Fibroblast of skin of scalp (primary cell): ENCODE measurements around the gene MAP3K2.
A peak's percentile ranks its signal among the peaks of the same experiment; 100 is the strongest.

ENCODE experiments used
- DNase-seq: peaks from one replicate; pipeline ENCODE4 v3.0.0-alpha.2; 2013

The MAP3K2 gene

DNA sequence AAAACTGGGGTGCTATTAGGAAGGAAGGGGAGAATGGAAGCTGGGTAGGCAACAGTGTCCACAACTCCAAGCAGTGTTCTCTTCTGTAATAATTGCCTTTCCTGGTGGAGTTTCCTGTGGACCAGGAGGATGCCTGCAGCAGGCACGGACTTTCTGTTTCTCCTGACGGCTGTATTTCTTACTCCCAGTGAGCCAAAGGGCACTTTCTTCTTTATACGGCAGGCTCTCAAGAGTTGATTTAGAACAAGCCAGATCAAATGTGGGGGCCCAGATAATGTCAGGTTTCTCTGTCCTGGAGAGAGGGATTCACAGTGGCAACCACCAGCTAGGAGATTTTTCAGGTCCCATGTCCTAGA, 17.5 kb upstream of the MAP3K2 start:
- DNase-seq = no peak

DNA sequence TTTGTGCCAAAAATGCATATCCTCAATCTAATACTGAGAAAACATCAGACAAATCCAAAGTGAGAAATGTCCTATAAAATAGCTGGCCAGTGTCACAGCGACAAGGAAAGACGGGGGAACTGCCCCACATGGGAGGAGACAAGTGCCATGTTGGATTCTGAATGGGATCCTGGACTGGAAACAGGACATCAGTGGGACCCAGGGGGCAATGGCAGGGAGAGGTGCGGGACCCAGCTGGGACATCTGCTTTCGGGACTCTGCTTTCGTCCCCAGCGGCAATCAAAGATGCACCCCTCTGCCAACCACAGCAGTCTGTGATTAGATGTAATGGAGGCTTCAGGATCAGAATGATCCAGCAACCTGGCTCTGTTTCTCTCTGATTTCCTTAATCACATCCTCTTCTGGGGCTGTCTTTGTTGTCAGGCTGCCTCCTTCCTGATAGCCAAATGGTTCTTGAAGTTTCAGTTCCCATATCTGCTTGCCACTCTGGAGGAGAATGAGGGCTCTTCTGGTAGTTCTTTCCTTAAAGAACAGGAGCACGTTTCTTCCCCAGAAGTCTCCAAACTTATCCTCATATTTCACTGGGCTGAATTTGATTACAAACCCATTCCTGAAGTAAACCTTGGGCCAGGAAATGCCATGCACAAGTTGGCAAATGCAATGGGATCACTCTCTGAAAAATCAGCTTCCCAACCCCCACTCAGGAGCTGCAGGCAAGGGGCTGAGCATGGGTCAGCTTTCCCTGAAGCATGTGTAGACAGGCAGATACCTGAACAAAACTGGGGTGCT, 16.9 kb upstream of the MAP3K2 start:
- no peak for DNase-seq

DNA sequence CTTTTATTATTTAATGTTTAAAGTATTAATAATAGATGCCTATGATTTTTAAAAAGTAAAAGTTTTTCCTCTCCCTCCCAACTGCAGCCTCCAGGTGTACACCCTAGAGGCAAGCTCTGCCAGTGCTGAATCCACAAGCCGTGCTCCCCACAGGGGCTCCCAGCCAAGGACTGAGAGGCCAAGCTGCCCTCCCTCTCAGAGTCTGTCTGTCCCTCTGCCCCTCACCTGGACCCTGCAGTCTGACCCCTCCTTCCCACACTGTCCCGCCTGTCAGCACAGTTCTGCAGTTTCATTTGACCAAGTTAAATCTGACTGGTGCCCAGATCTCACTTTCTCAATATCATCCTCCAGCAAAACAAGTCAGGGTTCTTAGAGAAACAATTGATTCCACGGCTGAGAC, 15.7 kb upstream of the MAP3K2 start:
- no peak for DNase-seq

DNA sequence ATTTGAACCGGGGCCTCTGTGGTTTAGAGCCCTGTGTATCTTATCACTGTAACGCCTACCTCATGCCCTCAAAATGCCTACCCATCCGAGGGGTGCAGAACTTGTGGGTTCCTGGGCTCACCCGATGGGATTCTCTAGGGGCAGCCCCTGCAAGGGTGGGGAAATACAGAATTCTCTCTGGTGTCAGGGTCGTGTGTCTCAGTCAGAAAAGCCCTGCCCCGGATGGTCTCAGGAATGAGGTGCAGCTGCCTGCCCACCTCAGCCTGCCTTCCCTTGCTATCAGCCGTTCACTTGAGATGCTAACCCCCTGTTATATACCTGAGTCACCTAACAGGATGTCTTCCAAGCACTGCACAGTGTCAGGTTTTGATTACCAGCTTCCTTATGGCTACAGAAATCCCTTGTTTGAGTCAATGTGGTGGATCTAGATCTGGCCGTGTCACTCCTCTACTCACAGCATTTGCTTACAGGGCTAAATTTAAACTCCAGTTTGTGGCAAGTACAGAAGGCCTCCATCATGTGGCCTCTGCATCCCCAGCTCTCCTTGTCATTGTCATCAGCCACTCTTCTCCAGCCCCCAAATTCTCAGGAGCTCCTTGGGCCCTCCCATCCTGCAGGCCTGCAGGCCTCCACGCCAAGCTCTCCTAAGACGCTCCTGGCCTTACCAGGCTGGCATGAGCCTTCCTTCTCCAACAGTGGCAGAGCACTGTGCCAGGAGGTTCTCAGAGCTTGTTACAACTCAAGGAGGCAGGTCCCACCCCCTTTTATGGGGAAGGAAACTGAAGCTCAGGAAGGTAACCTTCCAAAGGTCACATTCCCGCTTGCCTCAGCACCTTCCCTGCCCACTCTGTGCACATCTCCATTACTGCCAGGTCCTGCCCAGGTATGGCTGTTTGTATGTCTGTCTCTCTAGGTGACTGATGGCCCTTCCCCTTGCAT, 14.3 kb upstream of the MAP3K2 start:
- DNase-seq = no peak

DNA sequence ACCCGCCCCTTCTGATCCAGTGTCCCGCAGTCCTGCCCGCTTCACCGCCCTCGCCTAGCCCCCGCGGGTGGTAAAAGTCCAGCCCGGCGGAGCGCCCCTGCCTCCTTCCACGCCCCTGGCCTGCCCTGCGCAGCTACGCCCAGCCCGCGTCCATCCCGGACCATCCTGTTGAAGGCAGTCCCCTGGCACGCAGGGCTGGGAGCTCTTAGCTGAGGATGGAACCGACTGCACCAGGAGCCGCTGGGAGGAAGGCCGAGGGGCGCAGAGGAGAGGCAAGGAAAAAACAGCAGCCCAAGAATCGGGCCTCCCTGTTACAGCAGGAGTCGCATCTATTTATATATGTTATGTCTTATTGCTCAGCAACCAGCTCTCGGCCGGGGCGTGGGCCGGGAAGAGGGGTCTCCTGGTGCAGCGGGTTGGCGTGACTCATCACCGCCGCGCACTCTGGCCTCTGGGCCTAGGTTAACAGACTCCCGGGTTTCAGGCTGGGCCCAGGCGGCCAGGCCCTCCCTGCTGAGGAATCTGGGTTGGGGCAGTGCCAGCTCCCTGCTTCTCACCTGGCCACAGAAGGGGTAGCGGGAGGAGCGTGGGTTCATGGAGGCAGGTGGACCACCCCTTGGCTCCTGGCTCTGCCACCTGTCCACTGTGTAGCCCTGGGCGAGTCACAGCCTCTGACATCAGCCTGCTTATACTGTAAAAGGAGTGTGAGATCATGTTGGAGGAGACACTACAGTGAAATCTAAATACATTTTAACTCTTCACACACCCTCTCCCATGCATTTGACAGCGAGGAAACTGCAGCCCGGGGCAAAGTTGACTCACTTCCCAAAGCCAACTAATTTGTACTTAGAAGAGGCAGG, 13.4 kb upstream of the MAP3K2 start:
- no peak for DNase-seq

DNA sequence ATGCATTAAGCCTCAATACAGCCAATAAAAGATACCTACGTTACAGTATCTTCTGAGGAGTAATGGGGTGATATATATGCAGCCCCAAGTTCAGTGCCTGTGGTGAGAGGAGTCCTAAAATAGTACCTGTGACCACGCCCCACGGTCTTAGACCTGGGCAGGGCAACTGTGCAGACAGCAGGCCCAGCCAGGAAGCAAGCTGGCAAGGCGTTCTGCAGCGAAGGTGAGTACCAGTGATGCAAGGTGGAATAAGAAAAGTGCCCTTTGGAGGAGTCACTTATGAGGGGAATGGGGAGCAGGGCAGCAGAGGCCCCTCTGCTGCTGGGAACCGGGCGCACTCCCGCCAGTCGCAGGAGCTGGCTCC, 12.7 kb upstream of the MAP3K2 start:
- DNase-seq = no peak

DNA sequence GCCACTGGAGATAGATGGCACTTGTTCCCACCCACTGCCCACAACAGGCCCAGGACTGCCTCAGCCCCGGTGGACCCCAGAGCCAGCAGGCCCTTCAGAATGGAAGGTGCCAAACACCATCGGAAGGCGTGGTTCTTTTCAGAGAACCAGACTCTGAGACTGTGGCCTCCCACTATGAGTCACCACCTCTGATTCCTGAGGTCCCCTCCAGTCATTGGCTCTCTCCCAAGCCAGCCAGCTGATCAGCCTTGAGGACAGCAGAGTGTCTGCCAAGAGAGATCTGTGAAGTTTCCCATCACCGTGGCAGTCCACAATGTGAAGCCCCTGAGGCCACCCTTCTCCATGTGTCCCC, 10.4 kb upstream of the MAP3K2 start:
- DNase-seq = peak; percentile 96

DNA sequence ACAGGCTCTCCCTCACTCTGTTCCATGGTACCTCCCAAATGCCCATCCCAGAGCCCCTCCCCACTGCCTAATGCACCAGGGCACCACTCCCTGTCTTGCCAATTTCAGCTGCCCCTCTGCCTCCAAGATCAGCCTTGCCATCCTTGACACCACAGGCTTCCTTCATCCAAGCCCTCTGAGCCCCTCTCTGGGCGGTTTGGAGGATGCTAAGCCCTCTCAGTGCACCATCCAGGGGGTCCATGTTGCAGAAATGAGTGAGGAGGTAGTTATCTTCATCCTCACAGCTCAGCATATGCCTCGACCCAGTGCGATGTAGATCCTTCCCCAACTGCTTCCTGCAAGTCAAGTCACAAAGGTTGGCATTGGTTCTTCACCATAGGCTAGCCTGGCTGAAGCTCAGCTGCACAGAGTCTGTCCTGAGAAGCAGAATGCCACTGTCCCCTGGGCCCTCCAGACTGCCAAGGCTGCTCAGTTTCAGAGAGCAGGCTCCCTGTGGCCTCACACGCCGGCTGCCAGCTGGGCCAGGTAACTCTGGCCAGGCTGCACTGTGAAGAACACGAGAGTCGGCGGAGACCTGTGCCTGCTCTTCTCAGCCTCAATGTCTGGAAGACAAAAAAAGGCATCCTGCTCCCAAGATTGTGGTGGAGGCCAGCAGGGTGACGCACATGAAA, 9.9 kb upstream of the MAP3K2 start:
- no peak for DNase-seq

DNA sequence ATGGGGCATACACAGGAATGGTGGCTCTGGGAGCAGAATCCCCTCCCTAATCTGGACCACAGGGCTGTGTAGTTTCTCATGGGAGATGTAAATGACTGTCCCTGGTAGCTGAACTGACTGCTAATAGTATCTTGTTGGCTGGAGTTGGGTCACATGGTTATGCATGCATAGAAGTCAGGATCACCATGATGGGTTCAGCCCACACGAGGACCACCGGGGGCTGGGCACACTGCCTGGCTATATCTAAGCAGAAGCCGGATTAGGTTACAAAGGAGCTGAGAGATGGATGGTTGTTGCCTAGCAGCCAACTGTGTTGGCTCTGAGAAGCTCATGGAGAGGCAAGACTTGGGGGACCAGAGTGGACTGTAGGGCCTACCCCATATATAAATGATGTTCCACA, 6.7 kb upstream of the MAP3K2 start:
- DNase-seq = no peak

DNA sequence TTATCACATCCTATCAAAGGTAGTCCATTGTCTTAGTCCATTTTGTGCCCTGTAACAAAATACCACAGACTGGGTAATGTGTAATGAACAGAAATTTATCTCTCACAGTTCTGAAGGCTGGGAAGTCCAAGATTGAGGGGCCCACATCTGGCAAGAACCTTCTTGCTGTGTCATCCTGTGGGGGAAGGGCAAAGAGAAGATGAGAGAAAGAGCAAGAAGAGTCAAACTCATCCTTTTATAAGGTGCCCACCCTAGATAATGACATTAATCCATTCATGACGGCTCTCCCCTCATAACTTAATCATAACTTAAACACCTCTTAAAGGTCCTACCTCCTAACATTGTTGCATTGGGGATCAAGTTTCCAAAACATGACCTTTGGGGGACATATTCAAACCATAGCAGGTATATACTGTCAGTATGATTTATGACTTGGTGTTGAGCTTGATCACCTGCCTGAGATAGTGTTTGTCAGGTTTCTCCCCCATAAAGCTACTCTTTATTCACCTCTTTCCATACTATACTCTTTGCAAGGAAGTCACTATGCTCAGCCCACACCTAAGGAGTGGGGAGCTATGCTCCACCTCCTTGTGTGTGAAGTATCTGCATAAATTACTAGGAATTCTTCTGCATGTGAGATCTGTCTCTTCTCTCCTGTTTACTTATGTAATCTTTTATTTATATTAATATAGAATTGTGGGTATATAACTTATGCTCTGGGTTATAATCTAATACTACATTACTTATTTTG, 5.2 kb upstream of the MAP3K2 start:
- no peak for DNase-seq

DNA sequence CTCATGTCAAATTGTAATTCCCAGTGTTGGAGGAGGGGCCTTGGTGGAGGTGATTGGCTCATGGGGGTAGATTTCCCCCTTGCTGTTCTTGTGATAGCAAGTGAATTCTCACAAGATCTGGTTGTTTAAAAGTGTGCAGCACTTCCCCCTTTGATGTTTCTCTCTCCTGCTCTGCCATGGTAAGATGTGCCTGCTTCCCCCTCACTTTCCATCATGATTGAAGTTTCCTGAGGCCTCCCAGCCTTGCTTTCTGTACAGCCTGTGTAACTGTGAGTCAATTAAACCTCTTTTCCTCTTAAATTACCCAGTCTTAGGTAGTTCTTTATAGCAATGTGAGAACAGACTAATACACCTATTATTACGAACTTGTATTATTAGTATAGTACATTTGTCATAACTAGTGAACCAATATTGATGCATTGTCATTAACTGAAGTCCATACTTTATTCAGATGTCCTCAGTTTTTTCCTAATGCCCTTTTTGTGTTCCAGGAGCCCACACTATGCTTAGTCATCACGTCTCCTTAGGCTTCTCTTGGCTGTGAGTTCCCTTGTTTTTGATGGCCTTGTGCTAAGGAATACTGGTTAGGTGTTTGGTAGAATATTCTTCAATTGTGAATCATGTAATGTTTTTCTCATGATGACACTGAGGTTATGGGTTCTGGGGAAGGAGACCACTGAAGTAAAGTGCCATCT, 4.5 kb upstream of the MAP3K2 start:
- no peak for DNase-seq

DNA sequence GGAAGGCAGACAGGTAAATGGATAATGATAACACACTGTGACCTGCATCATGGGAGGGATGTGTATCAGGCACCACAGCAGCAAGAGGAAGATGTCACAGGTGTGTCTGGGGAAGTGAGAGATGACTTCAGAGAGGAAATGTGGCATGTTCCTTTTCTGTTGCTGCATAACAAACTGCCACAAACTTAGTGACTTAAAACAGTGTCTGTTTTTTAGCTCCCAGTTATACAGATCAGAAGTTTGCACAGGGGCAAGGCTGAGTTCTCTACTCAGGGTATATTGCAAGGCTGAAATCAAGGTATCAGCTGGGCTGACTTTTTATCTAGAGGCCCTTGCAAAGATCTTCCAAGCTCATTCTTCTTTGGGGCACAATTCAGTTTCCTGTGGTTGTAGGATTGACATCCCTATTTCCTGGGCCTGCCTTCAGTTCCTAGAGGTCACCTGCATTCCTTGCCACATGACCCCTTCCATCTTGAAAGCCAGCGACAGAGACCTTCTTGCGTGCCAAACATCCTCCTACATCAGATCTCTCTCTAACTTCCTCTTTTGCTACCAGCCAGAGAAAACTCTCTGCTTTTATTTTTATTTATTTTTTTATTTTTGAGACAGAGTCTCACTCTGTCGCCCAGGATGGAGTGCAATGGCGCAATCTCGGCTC, 2.1 kb upstream of the MAP3K2 start:
- DNase-seq = no peak

DNA sequence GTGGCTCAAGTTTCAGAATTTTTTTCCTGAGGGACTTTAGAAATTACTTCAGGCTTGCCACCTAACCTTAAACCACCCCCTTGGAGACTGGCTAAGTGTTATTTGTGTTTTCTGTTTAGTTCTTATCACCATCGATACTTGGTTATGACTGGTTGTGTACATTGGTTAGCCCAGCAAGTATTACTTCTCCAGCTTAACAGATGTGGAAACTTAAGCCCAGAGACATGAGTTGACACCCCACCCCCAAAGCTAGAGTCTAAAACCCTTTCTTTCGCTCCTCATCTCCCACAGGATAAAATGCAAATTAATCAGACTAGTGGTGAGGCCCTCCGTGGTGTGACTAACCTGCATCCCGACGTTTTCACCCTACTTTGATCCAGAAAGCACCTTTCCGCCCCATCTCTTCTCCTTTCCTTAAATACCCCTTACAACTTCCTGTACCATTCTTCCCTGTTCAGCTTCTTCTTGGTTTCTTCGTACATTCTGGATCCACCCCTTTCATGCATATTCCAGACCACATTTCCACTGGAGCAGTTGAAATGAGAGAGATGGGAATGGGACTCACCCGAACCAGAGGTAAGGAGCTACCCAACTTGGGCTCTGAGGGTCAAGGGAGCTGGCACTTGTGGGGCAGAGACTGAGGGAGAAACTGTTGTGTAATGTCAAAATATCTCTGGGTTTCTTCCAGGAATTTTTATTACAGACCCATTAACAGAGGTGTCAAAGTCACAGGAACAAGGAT, 819 bp upstream of the MAP3K2 start:
- DNase-seq = peak; percentile 17

DNA sequence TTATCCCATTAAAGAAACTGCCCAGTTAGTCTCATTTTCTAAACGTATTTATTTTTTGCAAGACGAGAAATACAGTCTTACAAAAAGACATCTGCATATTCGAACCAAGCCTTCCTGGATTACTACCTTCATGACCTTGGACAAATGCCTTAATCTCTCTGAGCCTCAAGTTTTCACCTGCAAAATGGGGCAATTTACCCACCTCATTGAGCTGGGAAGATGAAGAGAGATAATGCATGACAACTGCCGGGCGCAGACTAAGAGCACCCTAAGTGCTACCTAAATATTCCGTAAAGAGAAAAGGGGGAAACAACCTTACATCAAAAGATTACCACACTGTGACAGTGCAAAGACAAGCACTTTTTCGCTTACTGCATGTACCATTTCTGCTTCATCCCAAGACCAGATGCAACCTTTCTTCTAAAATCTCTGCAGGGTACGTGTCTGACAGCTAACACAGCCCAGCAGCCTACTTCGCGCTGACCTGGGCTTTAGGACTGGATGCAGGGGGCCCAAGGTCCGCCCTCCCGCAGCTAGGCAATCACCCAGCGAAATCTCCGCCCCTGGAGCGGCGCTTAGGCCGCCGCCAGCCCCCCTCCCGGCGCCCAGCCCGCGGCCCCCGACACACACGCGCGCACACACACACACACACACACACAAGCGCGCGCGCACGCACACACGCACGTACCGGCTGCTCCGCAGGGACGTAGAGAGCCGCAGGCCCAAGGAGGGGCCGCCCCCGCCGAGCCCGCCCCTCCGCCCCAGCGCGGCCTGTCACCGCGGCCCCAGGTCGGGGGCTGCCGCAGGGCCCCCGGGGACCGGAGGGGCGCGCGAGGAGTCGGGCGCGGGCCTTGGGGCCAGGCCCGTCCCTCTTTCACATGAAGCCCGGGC, 766 bp downstream of the MAP3K2 start:
- DNase-seq = peak; percentile 92

DNA sequence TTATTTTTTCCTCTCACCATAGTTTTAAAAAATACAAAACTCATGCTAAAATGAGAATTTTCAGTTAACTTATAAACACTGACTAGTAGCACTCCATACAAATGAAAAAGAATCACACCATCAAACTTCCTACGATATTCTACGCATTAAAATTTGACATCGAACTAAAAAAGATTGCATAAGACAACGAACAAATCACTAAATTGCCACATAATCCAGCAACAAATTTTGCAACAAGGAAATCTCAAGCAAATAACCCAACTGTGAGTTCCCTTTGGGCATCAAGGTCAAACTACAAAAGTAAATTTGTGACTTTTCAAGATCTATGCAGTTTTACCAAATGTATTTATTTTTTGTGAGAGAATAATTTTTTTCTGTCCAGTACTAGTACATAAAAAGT, 1.5 kb downstream of the MAP3K2 start:
- no peak for DNase-seq

DNA sequence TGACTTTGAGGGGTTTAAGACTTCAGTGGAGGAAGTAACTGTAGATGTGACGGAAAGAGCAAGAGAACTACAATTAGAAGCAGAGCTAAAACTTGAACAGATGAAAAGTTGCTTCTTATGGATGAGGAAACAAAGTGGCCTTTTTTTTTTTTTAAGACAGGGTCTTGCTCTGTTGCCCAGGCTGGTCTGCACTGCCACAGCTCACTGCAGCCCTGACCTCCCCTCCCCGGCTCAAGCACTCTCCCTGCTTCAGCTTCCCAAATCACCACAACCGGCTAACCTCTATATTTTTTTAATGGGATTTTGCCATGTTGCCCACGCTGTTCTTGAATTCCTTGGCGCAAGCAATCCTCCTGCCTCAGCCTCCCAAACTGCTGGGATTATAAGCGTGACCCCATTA, 3.2 kb downstream of the MAP3K2 start:
- DNase-seq = no peak

DNA sequence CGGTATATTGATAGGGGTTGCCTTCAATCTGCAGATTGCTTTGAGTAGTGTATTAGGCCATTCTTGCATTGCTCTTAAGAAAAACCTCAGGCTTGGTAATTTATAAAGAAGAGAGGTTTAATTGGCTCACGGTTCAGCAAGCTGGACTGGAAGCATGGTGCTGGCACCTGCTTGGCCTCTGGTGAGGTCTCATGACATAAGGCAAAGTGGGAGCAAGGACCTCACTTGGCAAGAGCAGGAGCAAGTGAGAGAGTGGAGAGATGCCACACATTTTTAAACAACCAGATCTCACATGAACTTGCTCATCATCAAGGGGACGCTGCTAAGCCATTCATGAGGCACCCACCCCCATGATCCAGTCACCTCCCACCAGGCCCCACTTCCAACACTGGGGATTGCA, 4.9 kb downstream of the MAP3K2 start:
- no peak for DNase-seq

DNA sequence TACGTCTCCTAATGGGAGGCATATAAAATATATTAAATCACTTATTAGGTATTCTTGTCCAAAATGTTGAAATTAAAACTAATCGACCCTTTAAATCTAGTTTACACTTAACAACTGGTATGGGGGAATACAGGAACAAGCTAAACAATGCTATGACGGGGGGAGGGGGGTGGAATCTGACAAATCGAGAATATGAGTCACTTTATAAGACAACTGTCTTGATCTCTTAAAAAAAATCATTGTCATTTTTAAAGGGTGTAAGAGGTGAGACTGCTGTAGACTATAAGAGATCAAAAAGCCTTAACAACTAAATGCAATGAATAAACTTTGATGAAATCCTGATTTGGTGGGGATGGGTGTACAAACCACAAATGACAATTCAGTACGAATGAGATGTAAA, 6.0 kb downstream of the MAP3K2 start:
- no peak for DNase-seq
